HepG2 (cell line): ENCODE results near the gene PDZD4. TPM values are rescaled to one million over a fixed set of nuclear protein-coding genes. Genes with fewer than 3 reads are reported as not detected.

Experiments
- ATF6 ChIP-seq: sonication (generic); formaldehyde crosslinking; conservative IDR thresholded peaks from 2 replicates; pipeline ENCODE4 v1.4.0; 2020; ENCODE audit warnings: missing genetic modification reagents
- EEA1 ChIP-seq: sonication (generic); formaldehyde crosslinking; IDR thresholded peaks from 2 replicates; pipeline ENCODE4 v1.5.1; 2020; ENCODE audit warnings: mild to moderate bottlenecking, missing genetic modification reagents, borderline replicate concordance
- FOSL2 ChIP-seq: sonication (generic); formaldehyde crosslinking; IDR thresholded peaks from 2 replicates; pipeline ENCODE4 v1.4.0; 2020; ENCODE audit warnings: missing genetic modification reagents
- MATR3 ChIP-seq: sonication (generic); formaldehyde crosslinking; IDR thresholded peaks from 2 replicates; pipeline ENCODE4 v1.4.0; 2020; ENCODE audit warnings: missing genetic modification reagents
- PAF1 ChIP-seq: IDR thresholded peaks from 2 replicates; pipeline ENCODE4 v1.6.1; 2016; ENCODE audit warnings: missing genetic modification reagents, missing compliant biosample characterization
- SIN3A ChIP-seq: IDR thresholded peaks from 2 replicates; pipeline ENCODE4 v1.6.1; 2011; ENCODE audit warnings: low read depth, mild to moderate bottlenecking, control low read depth, low read length, borderline replicate concordance
- THRA ChIP-seq: sonication (generic); formaldehyde crosslinking; IDR thresholded peaks from 2 replicates; pipeline ENCODE4 v1.4.0; 2020; ENCODE audit warnings: missing genetic modification reagents, borderline replicate concordance
- ZNF276 ChIP-seq: sonication (generic); formaldehyde crosslinking; IDR thresholded peaks from 2 replicates; pipeline ENCODE4 v1.4.0; 2020; ENCODE audit warnings: mild to moderate bottlenecking, low read depth, missing genetic modification reagents
- ZNF280B ChIP-seq: sonication (generic); formaldehyde crosslinking; IDR thresholded peaks from 2 replicates; pipeline ENCODE4 v1.5.0; 2020; ENCODE audit warnings: missing genetic modification reagents, mild to moderate bottlenecking, borderline replicate concordance
- ZNF580 ChIP-seq: IDR thresholded peaks from 2 replicates; pipeline ENCODE4 v1.6.1; 2016; ENCODE audit warnings: low read depth, borderline replicate concordance
- ZNF784 ChIP-seq: sonication (generic); formaldehyde crosslinking; IDR thresholded peaks from 2 replicates; pipeline ENCODE4 v1.5.1; 2020; ENCODE audit warnings: missing genetic modification reagents, mild to moderate bottlenecking, borderline replicate concordance
- polyA plus RNA-seq, 8 experiments: library from polyadenylated mRNA; depleted of rRNA in 3 of 8; stranded (reverse) in 7 of 8; unstranded in 1 of 8; fragments of >200 nt; fragmentation: Illumina TruSeq in 4 of 8; extraction: Trizol in 4 of 8; gene quantifications; 2 replicates each; pipeline versions ENCODE4 v1.2.1 to v1.2.3, GENCODE V29; 2011 to 2016; ENCODE audit warnings: low read depth in 4 of 8, missing spikeins in 1 of 8, mixed read lengths in 1 of 8; ENCODE audit not compliant: insufficient read depth in 1 of 8
- total RNA-seq, 5 experiments: library from RNA; depleted of rRNA; stranded (reverse); fragments of >200 nt; fragmentation: Illumina TruSeq; extraction: Trizol; gene quantifications; 2 replicates each; pipeline ENCODE4 v1.2.3, GENCODE V29; 2016; ENCODE audit warnings: low read depth in 1 of 5
- TF ChIP-seq, protein P1 (sequence below): sonication (generic); formaldehyde crosslinking; IDR thresholded peaks from 2 replicates; pipeline ENCODE4 v1.4.0; 2020; ENCODE audit warnings: missing genetic modification reagents
- TF ChIP-seq, protein P2 (sequence below): sonication (generic); formaldehyde crosslinking; IDR thresholded peaks from 2 replicates; pipeline ENCODE4 v1.8.1; 2023; ENCODE audit warnings: mild to moderate bottlenecking, inconsistent platforms, moderate library complexity, missing genetic modification reagents, borderline replicate concordance
- TF ChIP-seq, protein P3 (sequence below): sonication (generic); formaldehyde crosslinking; IDR thresholded peaks from 2 replicates; pipeline ENCODE4 v1.4.0; 2020; ENCODE audit warnings: missing genetic modification reagents

PDZD4 gene
- total and polyA plus RNA-seq, 2 of the 13 experiments (the other 11 are each of a cell fraction or from before 2014, with no cell fraction given) = not detected

DNA sequence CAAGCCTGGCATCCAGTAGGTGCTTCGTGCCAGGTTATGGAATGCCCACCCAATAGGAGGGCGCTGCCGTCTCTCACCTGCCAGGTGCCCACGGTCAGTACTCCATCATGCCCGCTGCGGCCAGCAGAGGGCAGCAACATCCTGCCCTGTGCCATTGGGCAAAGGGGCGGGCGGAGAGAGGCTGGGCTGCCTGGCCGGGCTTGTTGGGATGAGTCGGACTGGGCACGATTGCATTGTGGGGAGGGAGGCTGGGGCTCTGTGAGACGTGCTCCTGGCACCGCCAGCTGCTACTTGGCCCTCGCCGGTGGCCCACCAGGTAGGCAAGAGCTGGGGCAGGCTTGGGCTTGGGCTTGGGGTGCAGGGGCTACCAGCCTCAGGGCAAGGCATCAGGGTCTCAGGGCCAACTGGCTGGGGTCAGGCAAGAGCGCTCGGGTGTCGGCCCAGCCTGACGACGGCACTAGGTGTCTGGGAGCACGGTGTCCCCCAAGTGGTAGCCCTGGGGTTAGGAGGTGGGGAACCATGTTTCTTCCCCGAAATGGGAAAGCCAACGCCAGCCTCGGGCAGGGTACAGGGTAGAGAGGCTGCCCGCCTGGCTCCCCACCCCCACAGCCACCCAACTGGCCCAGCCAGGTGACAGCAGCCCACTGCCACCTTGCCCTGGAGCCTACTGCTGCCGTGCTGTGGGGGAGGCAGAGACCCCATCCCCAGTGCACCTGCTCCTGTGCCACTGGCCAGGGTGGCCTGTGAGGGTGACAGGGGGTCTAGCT is 66.2 kb downstream of the PDZD4 start, which contains the start of gene PLXNB3 (continued):
- TF ChIP-seq, protein P1, sequence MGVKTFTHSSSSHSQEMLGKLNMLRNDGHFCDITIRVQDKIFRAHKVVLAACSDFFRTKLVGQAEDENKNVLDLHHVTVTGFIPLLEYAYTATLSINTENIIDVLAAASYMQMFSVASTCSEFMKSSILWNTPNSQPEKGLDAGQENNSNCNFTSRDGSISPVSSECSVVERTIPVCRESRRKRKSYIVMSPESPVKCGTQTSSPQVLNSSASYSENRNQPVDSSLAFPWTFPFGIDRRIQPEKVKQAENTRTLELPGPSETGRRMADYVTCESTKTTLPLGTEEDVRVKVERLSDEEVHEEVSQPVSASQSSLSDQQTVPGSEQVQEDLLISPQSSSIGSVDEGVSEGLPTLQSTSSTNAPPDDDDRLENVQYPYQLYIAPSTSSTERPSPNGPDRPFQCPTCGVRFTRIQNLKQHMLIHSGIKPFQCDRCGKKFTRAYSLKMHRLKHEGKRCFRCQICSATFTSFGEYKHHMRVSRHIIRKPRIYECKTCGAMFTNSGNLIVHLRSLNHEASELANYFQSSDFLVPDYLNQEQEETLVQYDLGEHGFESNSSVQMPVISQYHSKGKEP (CRISPR knock-in tag) = no peak
- TF ChIP-seq ZNF580 (CRISPR knock-in tag) = 0 out of 2 replicates have a peak, but pooled peaks have one; percentile 28
- TF ChIP-seq, protein P2, sequence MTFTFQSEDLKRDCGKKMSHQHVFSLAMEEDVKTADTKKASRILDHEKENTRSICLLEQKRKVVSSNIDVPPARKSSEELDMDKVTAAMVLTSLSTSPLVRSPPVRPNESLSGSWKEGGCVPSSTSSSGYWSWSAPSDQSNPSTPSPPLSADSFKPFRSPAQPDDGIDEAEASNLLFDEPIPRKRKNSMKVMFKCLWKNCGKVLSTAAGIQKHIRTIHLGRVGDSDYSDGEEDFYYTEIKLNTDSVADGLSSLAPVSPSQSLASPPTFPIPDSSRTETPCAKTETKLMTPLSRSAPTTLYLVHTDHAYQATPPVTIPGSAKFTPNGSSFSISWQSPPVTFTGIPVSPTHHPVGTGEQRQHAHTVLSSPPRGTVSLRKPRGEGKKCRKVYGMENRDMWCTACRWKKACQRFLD (CRISPR knock-in tag) = no peak
- TF ChIP-seq ZNF280B (CRISPR knock-in tag) = no peak
- no peak for TF ChIP-seq SIN3A
- no peak for TF ChIP-seq ZNF784 (CRISPR knock-in tag)
- TF ChIP-seq, protein P3, sequence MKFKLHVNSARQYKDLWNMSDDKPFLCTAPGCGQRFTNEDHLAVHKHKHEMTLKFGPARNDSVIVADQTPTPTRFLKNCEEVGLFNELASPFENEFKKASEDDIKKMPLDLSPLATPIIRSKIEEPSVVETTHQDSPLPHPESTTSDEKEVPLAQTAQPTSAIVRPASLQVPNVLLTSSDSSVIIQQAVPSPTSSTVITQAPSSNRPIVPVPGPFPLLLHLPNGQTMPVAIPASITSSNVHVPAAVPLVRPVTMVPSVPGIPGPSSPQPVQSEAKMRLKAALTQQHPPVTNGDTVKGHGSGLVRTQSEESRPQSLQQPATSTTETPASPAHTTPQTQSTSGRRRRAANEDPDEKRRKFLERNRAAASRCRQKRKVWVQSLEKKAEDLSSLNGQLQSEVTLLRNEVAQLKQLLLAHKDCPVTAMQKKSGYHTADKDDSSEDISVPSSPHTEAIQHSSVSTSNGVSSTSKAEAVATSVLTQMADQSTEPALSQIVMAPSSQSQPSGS (CRISPR knock-in tag) = no peak
- no peak for TF ChIP-seq PAF1 (CRISPR knock-in tag)
- no peak for TF ChIP-seq ZNF276 (CRISPR knock-in tag)
- TF ChIP-seq FOSL2 (CRISPR knock-in tag) = peak; percentile 2; the same call in 1 of the 2 replicates
- no peak for TF ChIP-seq THRA (CRISPR knock-in tag)
- no peak for TF ChIP-seq ATF6 (CRISPR knock-in tag)
- TF ChIP-seq MATR3 (CRISPR knock-in tag) = no peak
- no peak for TF ChIP-seq EEA1 (CRISPR knock-in tag)
